Myocyte (in vitro differentiated cells): ENCODE results near the gene DNAI2. TPM values are rescaled to one million over a fixed set of nuclear protein-coding genes. Genes with fewer than 3 reads are reported as not detected.
"Not testable (repeated sequence)": the region's sequence is repeated elsewhere in the genome, so short reads cannot be mapped to it uniquely, and the experiment has no call there.

Source experiments
- DNase-seq: peaks from one replicate; pipeline ENCODE4 v3.0.0-alpha.2; 2012; ENCODE audit warnings: low read depth
- total RNA-seq: library from RNA; depleted of rRNA; stranded (reverse); fragments of >200 nt; gene quantifications from 2 replicates; pipeline ENCODE4 v1.2.3, GENCODE V29; 2014

The DNAI2 gene
- total RNA-seq, 1 donor from 2014 or later = not detected

- DNase-seq = no peak
These were observed 791 bp downstream of the DNAI2 start for GRCh38 chr17:74274709-74275340.

GRCh38 chr17:74276051-74276476 is 2.0 kb downstream of the DNAI2 start:
- no peak for DNase-seq

- DNase-seq = no peak
These were observed 2.5 kb downstream of the DNAI2 start for GRCh38 chr17:74276541-74277009.

- no peak for DNase-seq
These were observed 3.9 kb downstream of the DNAI2 start for GRCh38 chr17:74277935-74278334.

GRCh38 chr17:74279617-74280016 is 5.6 kb downstream of the DNAI2 start:
- not testable (repeated sequence) for DNase-seq

GRCh38 chr17:74280093-74280513 is 6.1 kb downstream of the DNAI2 start:
- DNase-seq = no peak

- DNase-seq = no peak
These were observed 7.8 kb downstream of the DNAI2 start for GRCh38 chr17:74281799-74282198.

- DNase-seq = not testable (repeated sequence)
These were observed 8.2 kb downstream of the DNAI2 start for GRCh38 chr17:74282274-74282586.

- DNase-seq = no peak
These were observed 8.7 kb downstream of the DNAI2 start for GRCh38 chr17:74282587-74283370.

- no peak for DNase-seq
These were observed 9.3 kb downstream of the DNAI2 start for GRCh38 chr17:74283371-74283673.

- DNase-seq = no peak
These were observed 13.1 kb downstream of the DNAI2 start for GRCh38 chr17:74287031-74287602.

- no peak for DNase-seq
These were observed 14.8 kb downstream of the DNAI2 start for GRCh38 chr17:74288785-74289184.

GRCh38 chr17:74289688-74290087 is 15.7 kb downstream of the DNAI2 start:
- DNase-seq = no peak

- no peak for DNase-seq
These were observed 16.3 kb downstream of the DNAI2 start for GRCh38 chr17:74290340-74290739.

GRCh38 chr17:74292495-74292894 is 18.5 kb downstream of the DNAI2 start:
- DNase-seq = no peak

- no peak for DNase-seq
These were observed 21.9 kb downstream of the DNAI2 start for GRCh38 chr17:74295625-74296547.

GRCh38 chr17:74296548-74296936 is 22.5 kb downstream of the DNAI2 start:
- DNase-seq = peak; percentile 21

- no peak for DNase-seq
These were observed 23.9 kb downstream of the DNAI2 start for GRCh38 chr17:74297941-74298340.

GRCh38 chr17:74298778-74299177 is 24.7 kb downstream of the DNAI2 start:
- DNase-seq = no peak

GRCh38 chr17:74299226-74300009 is 25.4 kb downstream of the DNAI2 start:
- DNase-seq = no peak

- no peak for DNase-seq
These were observed 29.3 kb downstream of the DNAI2 start for GRCh38 chr17:74303305-74303704.
